ENCODE data around the gene FAM13B.

DNA sequence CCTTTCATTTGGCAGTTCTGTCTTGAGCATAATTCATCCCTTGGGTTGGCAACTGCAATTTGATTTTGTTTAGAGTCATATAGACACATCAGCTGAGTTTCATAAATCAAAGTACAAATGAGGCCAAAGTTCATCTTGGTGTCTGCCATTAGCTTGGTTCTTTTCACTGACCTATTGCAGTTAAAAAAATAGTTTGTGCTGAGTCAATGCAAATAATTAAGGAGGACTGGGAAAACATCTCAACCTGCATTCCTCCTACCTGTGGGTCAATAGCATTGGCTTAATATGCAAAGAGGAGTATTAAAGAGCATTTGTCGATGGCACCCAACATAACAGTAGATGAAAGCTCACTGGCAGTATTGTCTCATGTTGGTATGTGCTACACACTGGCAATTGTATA, 142.0 kb downstream of the FAM13B start:
- no peak for TF ChIP-seq SMC3 (IDR thresholded peaks at IDR 0.05)
- TF ChIP-seq, protein P1, sequence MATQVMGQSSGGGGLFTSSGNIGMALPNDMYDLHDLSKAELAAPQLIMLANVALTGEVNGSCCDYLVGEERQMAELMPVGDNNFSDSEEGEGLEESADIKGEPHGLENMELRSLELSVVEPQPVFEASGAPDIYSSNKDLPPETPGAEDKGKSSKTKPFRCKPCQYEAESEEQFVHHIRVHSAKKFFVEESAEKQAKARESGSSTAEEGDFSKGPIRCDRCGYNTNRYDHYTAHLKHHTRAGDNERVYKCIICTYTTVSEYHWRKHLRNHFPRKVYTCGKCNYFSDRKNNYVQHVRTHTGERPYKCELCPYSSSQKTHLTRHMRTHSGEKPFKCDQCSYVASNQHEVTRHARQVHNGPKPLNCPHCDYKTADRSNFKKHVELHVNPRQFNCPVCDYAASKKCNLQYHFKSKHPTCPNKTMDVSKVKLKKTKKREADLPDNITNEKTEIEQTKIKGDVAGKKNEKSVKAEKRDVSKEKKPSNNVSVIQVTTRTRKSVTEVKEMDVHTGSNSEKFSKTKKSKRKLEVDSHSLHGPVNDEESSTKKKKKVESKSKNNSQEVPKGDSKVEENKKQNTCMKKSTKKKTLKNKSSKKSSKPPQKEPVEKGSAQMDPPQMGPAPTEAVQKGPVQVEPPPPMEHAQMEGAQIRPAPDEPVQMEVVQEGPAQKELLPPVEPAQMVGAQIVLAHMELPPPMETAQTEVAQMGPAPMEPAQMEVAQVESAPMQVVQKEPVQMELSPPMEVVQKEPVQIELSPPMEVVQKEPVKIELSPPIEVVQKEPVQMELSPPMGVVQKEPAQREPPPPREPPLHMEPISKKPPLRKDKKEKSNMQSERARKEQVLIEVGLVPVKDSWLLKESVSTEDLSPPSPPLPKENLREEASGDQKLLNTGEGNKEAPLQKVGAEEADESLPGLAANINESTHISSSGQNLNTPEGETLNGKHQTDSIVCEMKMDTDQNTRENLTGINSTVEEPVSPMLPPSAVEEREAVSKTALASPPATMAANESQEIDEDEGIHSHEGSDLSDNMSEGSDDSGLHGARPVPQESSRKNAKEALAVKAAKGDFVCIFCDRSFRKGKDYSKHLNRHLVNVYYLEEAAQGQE (IDR thresholded peaks at IDR 0.05) = no peak
- TF ChIP-seq MAFK (IDR thresholded peaks at IDR 0.05; ENCODE audit: partially characterized antibody) = no peak
- TF ChIP-seq, protein P2, sequence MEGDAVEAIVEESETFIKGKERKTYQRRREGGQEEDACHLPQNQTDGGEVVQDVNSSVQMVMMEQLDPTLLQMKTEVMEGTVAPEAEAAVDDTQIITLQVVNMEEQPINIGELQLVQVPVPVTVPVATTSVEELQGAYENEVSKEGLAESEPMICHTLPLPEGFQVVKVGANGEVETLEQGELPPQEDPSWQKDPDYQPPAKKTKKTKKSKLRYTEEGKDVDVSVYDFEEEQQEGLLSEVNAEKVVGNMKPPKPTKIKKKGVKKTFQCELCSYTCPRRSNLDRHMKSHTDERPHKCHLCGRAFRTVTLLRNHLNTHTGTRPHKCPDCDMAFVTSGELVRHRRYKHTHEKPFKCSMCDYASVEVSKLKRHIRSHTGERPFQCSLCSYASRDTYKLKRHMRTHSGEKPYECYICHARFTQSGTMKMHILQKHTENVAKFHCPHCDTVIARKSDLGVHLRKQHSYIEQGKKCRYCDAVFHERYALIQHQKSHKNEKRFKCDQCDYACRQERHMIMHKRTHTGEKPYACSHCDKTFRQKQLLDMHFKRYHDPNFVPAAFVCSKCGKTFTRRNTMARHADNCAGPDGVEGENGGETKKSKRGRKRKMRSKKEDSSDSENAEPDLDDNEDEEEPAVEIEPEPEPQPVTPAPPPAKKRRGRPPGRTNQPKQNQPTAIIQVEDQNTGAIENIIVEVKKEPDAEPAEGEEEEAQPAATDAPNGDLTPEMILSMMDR (IDR thresholded peaks at IDR 0.05) = no peak
- TF ChIP-seq RFX5 (IDR thresholded peaks at IDR 0.05) = no peak
- TF ChIP-seq ESRRA (IDR thresholded peaks at IDR 0.05; ENCODE audit: borderline replicate concordance, low read length) = no peak
- TF ChIP-seq EHMT2 (IDR thresholded peaks at IDR 0.05; ENCODE audit: low read depth) = no peak

All from A549 (cell line).